Loucy (cell line): ENCODE data around the gene AHCY.
"Not testable (repeated sequence)": the region's sequence is repeated elsewhere in the genome, so short reads cannot be mapped to it uniquely, and the experiment has no call there.

Experiments
- CTCF ChIP-seq: fragments of 200-600 bp; sonication (generic); conservative IDR thresholded peaks from 2 replicates; pipeline ENCODE4 v1.5.1; 2014; ENCODE audit warnings: mild to moderate bottlenecking, antibody characterized with exemption, low read length
- EZH2phosphoT487 ChIP-seq: fragments of 200-600 bp; IDR thresholded peaks from 2 replicates; pipeline ENCODE4 v1.6.1; 2018; ENCODE audit warnings: antibody characterized with exemption, mild to moderate bottlenecking, moderate library complexity, borderline replicate concordance

GRCh38 chr20:34330861-34331544, 27.8 kb upstream of the AHCY start:
- not testable (repeated sequence) for TF ChIP-seq CTCF, EZH2phosphoT487
